ENCODE measurements around the gene HTR3B.
"Not testable (repeated sequence)": the region's sequence is repeated elsewhere in the genome, so short reads cannot be mapped to it uniquely, and the experiment has no call there.

Gene HTR3B

DNA sequence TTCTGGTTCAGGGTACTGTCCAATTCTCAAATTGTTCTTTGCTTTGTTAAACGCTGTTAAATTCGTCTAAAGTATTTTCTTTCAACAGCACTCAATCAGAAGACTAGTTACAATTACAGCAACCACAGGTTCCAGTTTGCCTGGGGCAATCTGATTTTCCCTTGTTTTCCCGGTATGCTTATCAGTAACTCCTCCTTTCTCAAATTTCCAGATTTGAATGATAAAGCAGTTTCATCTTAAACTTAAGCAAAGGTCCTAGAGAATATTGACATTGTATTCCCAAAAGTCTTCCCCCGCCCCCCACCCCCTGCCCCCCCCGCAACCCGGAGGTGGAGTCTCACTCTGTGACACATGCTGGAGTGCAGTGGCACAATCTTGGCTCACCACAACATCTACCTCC, 18.7 kb upstream of the HTR3B start:
- no peak for DNase-seq

DNA sequence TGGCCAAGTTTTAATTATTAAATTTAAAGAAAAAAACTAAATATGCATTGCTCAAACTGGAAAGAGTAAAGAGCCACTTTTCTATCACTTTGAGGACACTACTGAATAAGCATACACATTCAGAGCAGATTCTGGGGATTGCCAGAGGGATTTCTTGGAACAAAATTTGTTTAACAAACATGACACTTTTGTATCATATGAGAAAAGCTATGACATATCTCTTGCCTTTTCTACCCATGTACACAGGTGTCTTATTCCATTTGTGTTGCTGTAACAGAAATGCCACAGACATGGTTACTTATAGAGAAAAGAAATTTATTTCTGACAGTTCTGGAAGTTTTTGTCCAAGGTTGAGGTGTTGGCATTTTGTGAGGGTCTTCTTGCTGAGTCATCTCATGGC, 15.7 kb upstream of the HTR3B start:
- no peak for DNase-seq

DNA sequence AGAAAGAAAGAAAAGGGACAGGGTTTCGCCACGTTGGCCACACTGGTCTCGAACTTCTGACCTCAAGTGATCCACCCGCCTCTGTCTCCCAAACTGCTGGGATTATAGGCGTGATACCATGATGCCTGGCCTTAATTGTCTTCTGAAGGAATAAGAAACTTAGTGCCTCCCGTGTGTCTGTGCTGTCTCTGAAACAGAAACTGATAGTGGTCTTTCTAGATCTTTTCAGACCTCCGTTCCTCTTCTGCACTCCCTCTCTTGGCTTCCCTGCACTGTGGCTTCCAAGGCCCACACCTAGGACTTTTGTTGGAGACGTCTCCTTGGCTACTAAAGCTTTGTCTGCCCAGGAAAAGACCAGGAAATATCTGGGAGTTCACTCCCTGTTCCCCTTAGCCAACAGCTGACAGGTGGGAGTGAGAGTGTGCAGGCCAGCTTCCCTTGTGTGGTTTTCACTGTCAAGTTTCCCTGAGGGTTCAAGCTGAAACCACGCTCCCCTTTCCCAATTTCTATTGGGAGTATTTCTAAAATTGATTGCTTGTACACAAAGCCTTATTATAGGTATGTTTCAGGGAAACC, 10.1 kb upstream of the HTR3B start:
- DNase-seq, result no peak

DNA sequence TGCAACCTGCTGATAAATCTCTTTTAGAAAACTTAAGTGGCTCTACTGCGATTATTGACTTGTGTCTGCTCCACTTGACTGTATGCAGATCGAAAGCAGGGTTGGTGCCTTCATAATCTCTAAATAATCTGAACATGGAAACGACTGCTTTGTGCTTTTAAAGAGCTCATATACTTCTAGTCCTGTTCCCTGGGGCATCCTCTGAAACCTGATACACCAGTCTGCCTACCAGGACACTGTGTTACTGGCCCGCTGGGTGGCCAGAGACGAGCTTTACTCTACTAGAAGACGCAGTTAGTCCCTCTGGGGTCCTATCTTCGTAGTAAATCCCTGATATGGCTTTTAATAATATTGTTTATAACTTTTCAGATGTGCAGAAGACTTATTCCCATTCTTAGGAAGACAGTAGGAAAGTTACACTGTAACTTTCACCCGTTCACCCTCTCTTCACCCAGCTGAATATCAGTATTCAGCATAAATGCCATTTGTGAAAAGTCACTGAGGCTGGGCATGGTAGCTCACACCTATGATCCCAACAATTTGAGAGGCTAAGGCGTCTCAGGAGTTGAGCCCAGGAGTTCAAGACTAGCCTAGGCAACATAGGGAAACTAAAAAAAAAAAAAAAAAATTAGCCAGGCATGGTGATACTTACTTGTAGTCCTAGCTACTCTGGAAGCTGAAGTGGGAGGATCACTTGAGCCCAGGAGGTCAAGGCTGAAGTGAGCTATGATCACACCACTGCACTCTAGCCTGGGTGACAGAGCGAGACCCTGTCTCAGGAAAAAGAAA, 9.0 kb upstream of the HTR3B start:
- no peak for DNase-seq

DNA sequence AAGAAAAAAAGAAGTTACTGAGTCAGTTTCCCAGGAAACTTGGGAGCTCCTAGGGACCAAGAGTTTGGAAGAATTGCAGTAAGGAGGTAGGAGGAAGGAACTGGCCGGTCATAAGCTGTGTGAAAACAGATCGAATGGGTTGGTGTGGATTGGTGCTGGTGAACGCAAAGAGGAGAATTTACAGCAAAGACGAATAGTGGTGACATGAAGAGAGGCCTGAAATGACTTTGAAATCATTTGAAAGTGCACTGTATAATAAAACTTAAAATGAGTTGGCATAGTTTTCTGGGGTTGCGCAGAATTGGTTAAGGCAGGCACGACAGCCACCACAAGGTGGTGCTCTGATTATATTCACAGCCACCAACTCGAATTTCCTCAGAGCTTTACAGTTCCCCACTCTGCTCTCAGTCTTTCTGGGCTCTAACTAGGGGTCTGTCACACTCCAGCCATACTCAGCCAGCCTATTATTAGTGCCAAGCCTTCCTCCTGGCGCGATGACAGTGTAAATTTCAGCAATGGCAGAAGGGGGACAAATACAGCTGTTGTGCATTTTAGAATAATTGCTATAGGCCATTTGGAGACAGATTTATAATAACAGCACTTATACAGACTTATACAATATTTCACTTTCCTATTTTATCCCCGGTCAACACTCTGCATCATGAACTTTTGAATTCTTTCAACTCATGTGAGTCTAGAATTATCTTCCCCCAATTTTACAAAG, 8.3 kb upstream of the HTR3B start:
- DNase-seq, result peak; percentile 24 to 37

DNA sequence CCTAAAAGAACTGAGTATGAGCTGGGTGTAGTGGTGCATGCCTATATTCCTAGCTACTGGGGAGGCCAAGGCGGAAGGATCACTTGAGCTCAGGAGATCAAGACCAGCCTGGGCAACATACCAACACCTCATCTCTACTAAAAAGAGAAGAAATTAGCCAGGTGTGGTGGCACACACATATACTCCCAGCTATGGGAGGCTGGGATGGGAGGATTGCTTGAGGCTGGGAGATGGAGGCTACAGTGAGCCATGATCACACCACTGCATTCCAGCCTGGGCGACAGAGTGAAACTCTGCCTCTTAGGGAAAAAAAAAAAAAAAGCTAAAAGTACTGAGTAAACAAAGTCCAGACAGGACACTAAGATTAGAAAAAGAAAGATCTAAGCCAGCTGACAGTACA, 3.5 kb upstream of the HTR3B start:
- no peak for DNase-seq

DNA sequence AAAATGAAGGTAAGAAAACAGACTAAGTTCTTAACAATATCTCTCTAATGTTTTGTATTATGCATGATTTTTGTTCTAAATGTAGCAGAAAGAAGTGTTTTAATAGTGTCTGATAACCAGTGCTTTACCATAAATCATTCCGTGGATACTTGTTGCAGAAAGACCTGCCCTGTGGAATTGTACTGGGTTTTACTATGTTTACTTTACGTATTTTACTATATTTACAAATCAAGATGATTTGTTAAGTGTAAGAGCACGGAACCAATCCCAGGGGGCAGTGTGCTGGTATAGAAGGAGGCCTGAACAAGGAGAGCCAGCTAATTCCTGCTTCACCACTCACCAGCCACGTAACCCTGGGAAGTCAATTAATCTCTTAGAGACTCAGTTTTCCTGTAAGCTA, 1.4 kb downstream of the HTR3B start:
- DNase-seq, result no peak

DNA sequence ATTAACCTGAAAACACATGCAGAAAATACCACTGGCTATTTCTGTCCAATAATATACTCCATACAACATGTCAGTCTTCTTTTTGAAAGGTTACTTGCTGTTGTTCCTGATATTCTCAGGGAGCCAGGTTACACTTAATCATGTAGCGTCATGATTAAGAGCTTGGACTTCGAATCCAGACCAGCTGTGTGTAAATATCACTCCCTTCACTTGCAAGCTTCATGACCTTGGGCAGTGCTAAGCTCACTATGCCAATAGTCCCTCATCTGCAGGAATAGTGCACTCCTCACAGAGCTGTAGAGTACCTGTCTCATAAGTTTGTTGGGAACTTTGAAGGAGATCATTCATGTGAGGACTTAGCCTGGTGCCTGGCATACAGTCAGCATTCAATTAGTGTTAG, 1.9 kb downstream of the HTR3B start:
- DNase-seq, result no peak

DNA sequence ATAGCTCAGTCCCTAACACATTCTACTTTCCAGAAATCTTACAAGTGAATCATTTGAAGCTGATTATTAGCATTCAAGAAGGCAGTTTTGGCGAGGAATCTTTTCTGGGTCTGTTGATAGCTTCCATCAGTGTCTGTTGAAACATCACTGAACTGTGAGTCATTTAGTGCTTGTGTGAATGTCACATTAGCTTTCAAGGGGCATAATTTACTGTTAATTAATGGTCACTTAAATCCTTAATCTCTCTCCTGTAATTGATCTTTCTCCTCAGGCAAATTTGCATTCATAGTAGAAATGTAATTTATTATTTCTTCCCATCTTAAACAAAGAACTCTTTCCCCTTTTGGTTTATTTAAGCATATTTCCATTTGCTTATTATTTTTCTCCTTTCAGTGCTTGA, 2.6 kb downstream of the HTR3B start:
- DNase-seq, result no peak

DNA sequence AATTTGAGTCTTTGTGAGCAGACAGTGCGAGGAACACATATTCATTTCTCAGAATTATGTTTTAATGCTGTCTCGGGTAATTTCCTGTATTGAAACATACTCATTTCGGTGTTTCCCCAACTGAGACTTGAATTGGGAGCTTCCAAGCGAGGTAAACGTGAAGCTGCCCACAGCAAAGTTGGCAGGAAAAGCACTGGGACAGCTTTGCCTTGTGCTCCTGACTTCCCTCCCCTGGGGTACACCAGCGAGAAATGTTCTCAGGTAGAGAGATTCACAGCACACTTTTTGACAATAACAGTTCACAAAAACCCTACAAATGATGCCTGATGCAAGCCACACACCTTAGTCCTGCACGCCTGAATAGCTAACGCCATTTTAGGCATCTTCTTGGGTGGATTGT, 3.1 kb downstream of the HTR3B start:
- no peak for DNase-seq

DNA sequence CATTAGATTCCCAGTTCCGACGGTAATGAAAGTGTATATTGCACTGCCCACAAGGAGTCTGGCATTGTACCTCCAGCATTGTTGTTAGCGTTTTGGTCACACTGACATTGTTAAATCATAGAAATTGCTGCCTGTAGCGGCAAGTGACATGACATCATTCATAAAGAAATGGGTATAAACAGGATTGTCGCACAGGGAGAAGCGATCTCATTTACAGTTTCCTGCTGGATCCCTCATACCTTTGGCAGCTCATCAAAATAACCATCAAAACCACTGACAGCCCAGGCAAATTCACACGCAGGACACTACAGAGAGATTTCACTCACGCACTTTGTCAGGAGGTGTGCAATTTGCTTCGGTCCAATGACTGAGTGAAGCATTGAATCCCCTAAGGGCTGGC, 3.5 kb downstream of the HTR3B start:
- DNase-seq, result no peak

DNA sequence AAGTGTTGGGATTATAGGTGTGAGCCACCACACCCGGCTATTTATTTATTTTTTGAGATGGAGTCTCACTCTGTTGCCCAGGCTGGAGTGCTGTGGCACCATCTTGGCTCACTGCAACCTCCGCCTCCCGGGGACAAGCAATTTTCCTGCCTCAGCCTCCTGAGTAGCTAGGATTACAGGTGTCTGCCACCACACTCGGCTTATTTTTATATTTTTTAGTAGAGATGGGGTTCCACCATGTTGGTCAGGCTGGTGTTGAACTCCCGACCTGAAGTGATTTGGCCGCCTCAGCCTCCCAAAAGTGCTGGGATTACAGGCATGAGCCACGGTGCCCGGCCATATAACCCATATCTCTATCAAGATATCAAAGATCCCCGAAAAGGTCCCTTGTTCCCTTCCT, 6.9 kb downstream of the HTR3B start:
- not testable (repeated sequence) for DNase-seq

DNA sequence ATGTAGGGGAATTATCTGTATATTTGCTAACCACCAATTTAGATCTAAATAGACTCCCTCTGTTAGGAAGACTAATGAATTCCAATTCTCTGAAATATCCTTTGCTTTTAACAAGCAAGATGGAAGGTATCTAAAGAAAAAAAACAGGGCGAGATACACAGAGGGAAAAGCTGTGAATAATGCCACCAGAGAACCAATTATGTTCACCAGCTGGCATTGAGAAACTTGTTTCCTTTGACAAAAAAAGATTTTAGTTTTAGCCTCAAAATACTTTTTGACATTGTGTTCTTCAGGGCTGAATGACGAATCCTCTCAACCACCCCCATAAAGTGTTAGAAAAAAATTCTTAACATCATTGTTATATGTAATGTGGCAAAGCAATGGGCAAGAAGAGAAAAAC, 19.0 kb downstream of the HTR3B start:
- no peak for DNase-seq

DNA sequence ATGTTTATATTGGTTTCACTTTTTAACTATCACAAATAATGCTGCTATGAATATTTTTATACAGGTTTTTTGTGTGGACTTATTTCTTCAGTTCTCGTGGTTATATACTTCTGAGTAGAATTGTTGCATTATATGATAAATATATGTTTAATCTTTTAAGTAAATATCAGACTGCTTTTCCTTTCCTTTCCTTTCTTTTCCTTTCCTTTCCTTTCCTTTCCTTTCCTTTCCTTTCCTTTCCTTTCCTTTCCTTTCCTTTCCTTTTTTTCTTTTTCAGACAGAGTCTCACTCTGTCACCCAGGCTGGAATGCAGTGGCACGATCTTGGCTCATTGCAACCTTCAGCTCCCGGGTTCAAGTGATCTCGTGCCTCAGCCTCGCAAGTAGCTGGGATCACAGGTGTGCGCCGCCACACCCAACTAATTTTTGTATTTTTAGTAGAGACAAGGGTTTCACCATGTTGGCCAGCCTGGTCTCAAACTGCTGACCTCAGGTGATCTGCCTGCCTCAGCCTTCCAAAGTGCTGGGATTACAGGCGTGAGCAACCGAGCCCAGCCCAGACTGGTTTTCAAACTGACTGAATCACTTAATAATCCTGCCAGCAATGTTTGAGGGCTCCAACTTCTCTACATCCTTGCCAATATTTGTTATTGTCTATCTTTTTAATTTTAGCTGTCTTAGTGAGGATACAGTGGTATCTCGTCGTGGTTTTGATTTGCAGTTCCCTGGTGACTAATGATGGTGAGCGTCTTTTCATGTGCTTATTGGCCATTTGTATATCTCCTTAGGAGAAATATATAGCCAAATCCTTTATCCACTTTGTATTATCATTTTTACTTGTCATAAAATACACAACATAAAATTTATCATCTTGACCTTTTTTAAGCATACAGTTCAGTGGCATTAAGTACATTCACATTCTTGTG, 21.9 kb downstream of the HTR3B start:
- no peak for DNase-seq

DNA sequence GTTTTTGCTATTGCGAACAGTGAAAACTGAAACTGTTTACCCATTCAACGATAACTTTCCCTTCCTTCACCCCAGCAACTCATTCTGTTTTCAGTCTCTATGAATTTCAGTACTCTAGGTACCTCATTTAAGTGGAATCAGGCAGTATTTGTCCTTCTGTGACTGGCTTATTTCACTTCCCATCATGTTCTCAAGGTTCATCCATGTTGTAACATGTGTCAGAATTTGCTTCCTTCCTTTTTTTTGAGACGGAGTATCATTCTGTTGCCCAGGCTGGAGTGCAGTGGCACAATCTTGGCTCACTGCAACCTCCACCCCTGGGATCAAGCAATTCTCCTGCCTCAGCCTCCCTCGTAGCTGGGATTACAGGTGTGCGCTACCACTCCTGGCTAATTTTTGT, 23.7 kb downstream of the HTR3B start:
- DNase-seq, result no peak

DNA sequence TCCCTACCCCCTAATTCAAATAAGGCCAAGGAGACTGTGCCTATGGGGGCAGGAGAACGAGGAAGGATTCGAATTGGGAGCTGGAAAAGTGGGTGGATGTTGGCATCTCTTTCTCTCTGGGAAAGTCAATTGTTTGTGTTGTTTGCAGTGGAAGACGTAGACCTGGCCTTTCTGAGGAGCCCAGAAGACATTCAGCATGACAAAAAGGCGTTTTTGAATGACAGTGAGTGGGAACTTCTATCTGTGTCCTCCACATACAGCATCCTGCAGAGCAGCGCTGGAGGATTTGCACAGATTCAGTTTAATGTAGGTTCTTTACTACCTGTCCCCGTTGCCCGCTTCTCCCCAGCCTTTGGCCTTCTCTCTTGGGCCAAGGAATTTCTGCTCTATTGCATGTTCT, 28.2 kb downstream of the HTR3B start:
- DNase-seq, result no peak

DNA sequence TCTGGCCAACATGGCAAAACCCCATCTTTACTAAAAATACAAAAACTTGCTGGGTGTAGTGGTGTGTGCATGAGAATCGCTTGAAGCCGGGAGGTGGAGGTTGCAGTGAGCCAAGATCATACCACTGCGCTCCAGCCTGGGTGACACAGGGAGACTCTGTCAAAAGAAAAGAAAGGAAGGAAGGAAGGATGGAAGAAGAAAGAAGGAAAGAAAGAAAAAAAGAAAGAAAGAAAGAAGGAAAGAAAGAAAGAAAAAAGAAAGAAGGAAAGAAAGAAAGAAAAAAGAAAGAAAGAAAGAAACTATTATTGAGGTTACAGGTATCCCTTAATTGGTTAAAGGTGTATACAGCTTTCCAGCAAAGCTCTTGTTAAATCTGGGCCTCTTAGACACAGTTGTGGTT, 29.6 kb downstream of the HTR3B start:
- DNase-seq, result not testable (repeated sequence)

DNA sequence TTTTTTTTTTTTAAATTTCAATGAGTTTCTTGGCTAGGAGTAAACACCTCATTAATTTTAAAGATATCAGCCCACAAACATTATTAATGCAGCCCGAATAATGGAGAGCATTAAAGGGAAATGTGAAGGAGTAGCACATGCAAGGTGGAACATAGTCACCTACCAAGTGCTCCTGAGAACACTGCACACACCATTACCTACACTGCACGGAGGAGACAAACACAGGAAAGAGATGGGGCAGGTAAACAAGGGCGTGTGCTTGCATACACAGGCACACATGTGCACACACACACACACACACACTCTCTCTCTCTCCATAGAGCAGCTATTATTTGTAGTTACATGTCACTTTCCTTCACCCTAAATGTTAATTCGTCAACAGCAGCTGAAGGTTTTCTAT, 30.2 kb downstream of the HTR3B start:
- DNase-seq, result no peak

DNA sequence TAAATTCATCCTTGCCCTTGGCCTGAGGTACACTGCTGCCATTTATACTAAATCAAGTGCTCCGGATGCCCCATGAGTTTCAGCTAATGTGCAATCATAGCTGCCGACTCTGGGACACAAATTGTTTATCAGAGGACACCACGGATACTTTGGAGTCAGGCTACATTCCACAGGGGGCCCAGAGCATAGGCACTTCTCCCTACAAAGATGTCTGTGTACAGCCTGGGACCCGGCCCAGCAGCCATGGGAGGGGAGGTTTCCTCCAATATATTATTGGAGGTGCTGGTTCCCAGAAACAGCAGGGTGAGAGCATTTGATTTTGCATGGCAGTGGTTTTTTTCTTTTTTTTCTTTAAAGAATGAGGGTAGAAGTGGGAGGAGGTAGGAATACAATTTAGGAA, 31.3 kb downstream of the HTR3B start:
- no peak for DNase-seq

DNA sequence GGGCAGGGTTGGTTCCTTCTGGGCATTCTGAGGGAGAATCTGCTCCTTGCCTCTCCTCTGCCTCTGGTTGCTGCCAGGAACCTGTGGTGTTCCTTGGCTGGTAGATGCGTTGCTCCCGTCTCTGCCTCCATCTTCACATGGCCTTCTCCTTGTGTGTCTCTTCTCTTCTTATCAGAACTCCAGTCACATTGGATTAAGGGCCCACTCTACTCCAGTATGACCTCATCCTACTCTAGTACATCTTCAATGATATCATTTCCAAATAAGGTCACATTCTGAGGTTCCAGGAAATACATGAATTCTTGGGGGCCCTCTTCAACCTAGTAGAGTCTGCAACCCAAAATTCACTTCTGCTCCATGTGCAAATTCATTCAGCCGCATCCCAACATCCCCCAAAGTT, 33.3 kb downstream of the HTR3B start:
- DNase-seq, result no peak

DNA sequence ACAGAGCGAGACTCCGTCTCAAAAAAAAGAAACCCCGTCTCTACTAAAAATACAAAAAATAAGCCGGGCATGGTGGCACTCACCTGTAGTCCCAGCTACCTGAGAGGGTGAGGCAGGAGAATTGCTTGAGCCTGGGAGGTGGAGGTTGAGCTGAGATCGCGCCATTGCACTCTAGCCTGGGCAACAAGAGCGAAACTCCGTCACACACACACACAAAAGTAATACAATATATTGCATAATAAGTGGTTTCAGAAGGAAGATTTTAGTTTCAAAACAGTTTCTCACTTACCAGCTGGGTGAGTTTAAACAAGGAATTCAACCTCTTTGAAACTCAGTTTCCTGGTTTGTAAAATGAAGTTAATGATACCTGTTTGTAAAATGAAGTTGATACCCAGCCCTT, 37.7 kb downstream of the HTR3B start:
- no peak for DNase-seq

DNA sequence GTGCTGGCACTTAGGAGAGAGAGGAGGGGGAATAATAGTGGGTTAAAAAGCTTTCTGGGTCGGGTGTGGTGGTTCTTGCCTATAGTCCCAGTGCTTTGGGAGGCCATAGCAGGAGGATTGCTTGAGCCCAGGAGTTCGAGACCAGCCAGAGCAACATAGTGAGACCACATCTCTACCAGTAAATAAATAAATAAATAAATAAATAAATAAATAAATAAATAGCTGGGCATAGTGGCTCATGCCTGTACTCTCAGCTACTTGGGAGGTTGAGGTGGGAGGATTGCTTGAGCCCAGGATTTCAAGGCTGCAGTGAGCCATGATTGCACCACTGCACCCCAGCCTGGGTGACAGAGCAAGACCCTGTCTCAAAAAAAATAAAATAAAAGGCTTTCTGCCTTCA, 41.6 kb downstream of the HTR3B start:
- not testable (repeated sequence) for DNase-seq

DNA sequence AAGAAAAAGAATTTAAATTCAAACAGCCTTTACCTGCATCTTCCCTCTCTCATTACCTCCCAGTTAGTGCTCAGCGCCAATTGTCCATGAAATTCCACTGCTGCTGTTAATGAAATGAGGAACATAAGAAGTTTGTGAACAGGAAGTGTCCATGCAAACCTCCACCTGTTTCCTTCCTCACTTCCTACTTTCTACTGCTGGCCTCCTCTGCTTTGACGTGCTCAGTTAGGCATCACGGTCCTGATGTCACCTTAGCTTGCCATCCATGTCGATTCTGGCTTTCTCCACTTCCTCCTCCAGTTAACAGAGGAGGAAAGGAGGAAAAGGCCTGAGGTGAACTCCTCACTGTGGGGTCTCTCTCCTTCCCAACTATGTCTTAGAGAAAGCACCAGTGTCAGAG, 43.4 kb downstream of the HTR3B start:
- peak in 1 of 2 donors; percentile 19 for DNase-seq
